ENCODE results near the gene ALS2.

- no peak for TF ChIP-seq CTCF (conservative IDR thresholded peaks at IDR 0.05)
- TF ChIP-seq ZFX (IDR thresholded peaks at IDR 0.05), result no peak
Measured at GRCh38 chr2:201675454-201675853, 105.3 kb downstream of the ALS2 start.

Data from C4-2B (cell line).